Liver (tissue), 9 donors: ENCODE data around the gene ALCAM. TPM values are rescaled to one million over a fixed set of nuclear protein-coding genes. Genes with fewer than 3 reads are reported as not detected.

Experiments used
- DNase-seq: peaks from one replicate; pipeline ENCODE4 v3.0.0-alpha.2; 2017; ENCODE audit warnings: low spot score
- H3K27ac ChIP-seq, 2 donors: one replicate each; pipeline ENCODE4 v1.7.0; 2013; ENCODE audit warnings: inconsistent platforms in 2 of 2, low read length in 2 of 2, control low read depth in 1 of 2, low read depth in 1 of 2, mild to moderate bottlenecking in 1 of 2
- H3K27me3 ChIP-seq, 4 donors: one replicate each; pipeline versions ENCODE4 v1.6.1 to v1.7.0; 2013; ENCODE audit warnings: low read length in 3 of 4, inconsistent platforms in 1 of 4, mild to moderate bottlenecking in 1 of 4, moderate library complexity in 1 of 4; ENCODE audit not compliant: control insufficient read depth in 4 of 4, insufficient read depth in 4 of 4
- H3K36me3 ChIP-seq, 4 donors: one replicate each; pipeline versions ENCODE4 v1.6.1 to v1.7.0; 2013; ENCODE audit warnings: low read length in 3 of 4, mild to moderate bottlenecking in 3 of 4, low read depth in 1 of 4, moderate library complexity in 1 of 4; ENCODE audit not compliant: control insufficient read depth in 4 of 4, insufficient read depth in 3 of 4
- H3K4me1 ChIP-seq, 4 donors: one replicate each; pipeline versions ENCODE4 v1.6.1 to v1.7.0; 2013; ENCODE audit warnings: low read length in 3 of 4, mild to moderate bottlenecking in 3 of 4, moderate library complexity in 1 of 4; ENCODE audit not compliant: control insufficient read depth in 4 of 4, insufficient read depth in 4 of 4
- H3K4me3 ChIP-seq, 3 donors: one replicate each; pipeline versions ENCODE4 v1.6.1 to v1.7.0; 2013; ENCODE audit warnings: low read length in 3 of 3, control low read depth in 1 of 3, low read depth in 1 of 3, mild to moderate bottlenecking in 1 of 3
- H3K9ac ChIP-seq, 2 donors: one replicate each; pipeline ENCODE4 v1.7.0; 2013; ENCODE audit warnings: low read length in 2 of 2, mild to moderate bottlenecking in 2 of 2, moderate library complexity in 2 of 2, control low read depth in 1 of 2, low read depth in 1 of 2
- H3K9me3 ChIP-seq, 4 donors: one replicate each; pipeline versions ENCODE4 v1.6.1 to v1.7.0; 2013; ENCODE audit warnings: low read length in 3 of 4; ENCODE audit not compliant: control insufficient read depth in 4 of 4
- ATF3 ChIP-seq: IDR thresholded peaks from 2 replicates; pipeline ENCODE4 v1.6.1; 2016; ENCODE audit warnings: antibody characterized with exemption
- CTCF ChIP-seq: fragments of 150-350 bp; IDR thresholded peaks from 2 replicates; pipeline ENCODE4 v1.5.1; 2017; ENCODE audit warnings: improper control_type of control experiment, low read depth, low read length; ENCODE audit not compliant: missing input control
- EGR1 ChIP-seq, 2 donors: IDR thresholded peaks; 2 replicates each; pipeline ENCODE4 v1.6.1; 2016 to 2018; ENCODE audit warnings: antibody characterized with exemption in 2 of 2, low read depth in 2 of 2
- FOXA2 ChIP-seq: IDR thresholded peaks from 2 replicates; pipeline ENCODE4 v1.6.1; 2016; ENCODE audit warnings: antibody characterized with exemption
- GABPA ChIP-seq, 2 donors: IDR thresholded peaks in 1 of 2; conservative IDR thresholded peaks in 1 of 2; 2 replicates each; pipeline ENCODE4 v1.6.1; 2016; ENCODE audit warnings: antibody characterized with exemption in 2 of 2, mild to moderate bottlenecking in 1 of 2, moderate library complexity in 1 of 2
- HNF4A ChIP-seq, 2 donors: conservative IDR thresholded peaks; 2 replicates each; pipeline ENCODE4 v1.6.1; 2016; ENCODE audit warnings: antibody characterized with exemption in 2 of 2, mild to moderate bottlenecking in 2 of 2
- HNF4G ChIP-seq: IDR thresholded peaks from 2 replicates; pipeline ENCODE4 v1.6.1; 2016; ENCODE audit warnings: antibody characterized with exemption
- JUND ChIP-seq, 2 donors: IDR thresholded peaks; 2 replicates each; pipeline ENCODE4 v1.6.1; 2016; ENCODE audit warnings: antibody characterized with exemption in 2 of 2
- MAX ChIP-seq: IDR thresholded peaks from 2 replicates; pipeline ENCODE4 v1.6.1; 2016; ENCODE audit warnings: antibody characterized with exemption
- RAD21 ChIP-seq, 2 donors: IDR thresholded peaks; 2 replicates each; pipeline ENCODE4 v1.6.1; 2016; ENCODE audit warnings: antibody characterized with exemption in 2 of 2, mild to moderate bottlenecking in 2 of 2
- REST ChIP-seq: IDR thresholded peaks from 2 replicates; pipeline ENCODE4 v1.6.1; 2016; ENCODE audit warnings: antibody characterized with exemption, mild to moderate bottlenecking
- RXRA ChIP-seq, 2 donors: IDR thresholded peaks; 2 replicates each; pipeline ENCODE4 v1.6.1; 2017 to 2018; ENCODE audit warnings: antibody characterized with exemption in 2 of 2, mild to moderate bottlenecking in 1 of 2
- SP1 ChIP-seq: IDR thresholded peaks from 2 replicates; pipeline ENCODE4 v1.6.1; 2018; ENCODE audit warnings: antibody characterized with exemption, mild to moderate bottlenecking
- TAF1 ChIP-seq: conservative IDR thresholded peaks from 2 replicates; pipeline ENCODE4 v1.6.1; 2016; ENCODE audit warnings: antibody characterized with exemption, mild to moderate bottlenecking
- YY1 ChIP-seq: IDR thresholded peaks from 2 replicates; pipeline ENCODE4 v1.6.1; 2016; ENCODE audit warnings: antibody characterized with exemption, mild to moderate bottlenecking
- WGBS: extraction: QIAGEN DNeasy Blood & Tissue Kit; methylation state at CpG from one replicate; pipeline ENCODE4 v1.1.7; 2013; 5-methylcytosine and 5-hydroxymethylcytosine counted together
- polyA plus RNA-seq, 2 donors: library from polyadenylated mRNA; stranded (reverse) in 1 of 2; unstranded in 1 of 2; fragments of 200-250 nt in 1 of 2; fragments of >200 nt in 1 of 2; fragmentation: Nextera tagmentation in 1 of 2; extraction: Ambion mirVana in 1 of 2; gene quantifications; one replicate each; pipeline versions ENCODE4 v1.2.1 to v1.2.3, GENCODE V29; 2013 to 2015
- total RNA-seq, 2 donors: library from RNA; depleted of rRNA; stranded (reverse); fragments of >200 nt; gene quantifications; one replicate each; pipeline ENCODE4 v1.2.3, GENCODE V29; 2014
- donor health status: healthy.
- donor health status: healthy.
- donor health status: healthy.
- donor health status: healthy.
- donor health status: healthy.

The ALCAM gene
- total and polyA plus RNA-seq, 4 donors: 14.2 to 62.0 (median 32.3) TPM

- H3K27ac ChIP-seq: no peak overlapping the region
- H3K36me3 ChIP-seq: no peaks in the 10 kb centered on the region
- DNase-seq: no peak
- H3K4me1 ChIP-seq: peaks cover 2 to 13% (median 9%) of the 10 kb centered on the region in 4 donors
- no peaks in the 10 kb centered on the region for H3K27me3 ChIP-seq
- H3K4me3 ChIP-seq: no peak overlapping the region
- TF ChIP-seq FOXA2: no peak
- WGBS: 81% methylated on average over 3 of the region's 3 CpGs
- H3K9ac ChIP-seq: no peak overlapping the region
- H3K9me3 ChIP-seq: no peaks in the 10 kb centered on the region
Observed at GRCh38 chr3:105449414-105449813, 82.7 kb downstream of the ALCAM start.

GRCh38 chr3:105456017-105456416 is 89.3 kb downstream of the ALCAM start:
- H3K4me3 ChIP-seq: no peak overlapping the region
- DNase-seq: no peak
- H3K9ac ChIP-seq: no peak overlapping the region
- H3K9me3 ChIP-seq: no peaks in the 10 kb centered on the region
- no peak for TF ChIP-seq RXRA (IDR thresholded peaks at IDR 0.05)
- no peaks in the 10 kb centered on the region for H3K36me3 ChIP-seq
- no peaks in the 10 kb centered on the region for H3K27me3 ChIP-seq
- peaks cover 0 to under 1% (median 0%) of the 10 kb centered on the region in 4 donors for H3K4me1 ChIP-seq
- 89% methylated on average over 6 of the region's 6 CpGs for WGBS
- H3K27ac ChIP-seq: no peak overlapping the region

GRCh38 chr3:105458518-105459215 is 92.0 kb downstream of the ALCAM start:
- Histone ChIP-seq H3K9ac (no peak overlapping the region), H3K27me3 (no peaks in the 10 kb centered on the region), H3K27ac (no peak overlapping the region), H3K4me3 (no peak overlapping the region), H3K9me3 (no peaks in the 10 kb centered on the region), H3K36me3 (no peaks in the 10 kb centered on the region), H3K4me1 (peaks cover 0 to 1% (median 0%) of the 10 kb centered on the region in 4 donors)
- no peak for TF ChIP-seq YY1
- TF ChIP-seq MAX: no peak
- TF ChIP-seq RXRA (IDR thresholded peaks at IDR 0.05): no peak
- TF ChIP-seq ATF3: no peak
- TF ChIP-seq HNF4A (conservative IDR thresholded peaks at IDR 0.05): no peak
- no peak for TF ChIP-seq FOXA2
- no peak for TF ChIP-seq EGR1 (IDR thresholded peaks at IDR 0.05; ENCODE audit: low read depth in 2 of 2)
- no peak for TF ChIP-seq SP1
- TF ChIP-seq HNF4G: no peak
- no peak for TF ChIP-seq REST
- TF ChIP-seq CTCF: no peak
- TF ChIP-seq JUND (IDR thresholded peaks at IDR 0.05): no peak
- TF ChIP-seq RAD21 (IDR thresholded peaks at IDR 0.05): no peak
- no peak for TF ChIP-seq TAF1
- no peak for TF ChIP-seq GABPA (IDR thresholded peaks at IDR 0.05 in 1 of 2, conservative IDR thresholded peaks at IDR 0.05 in 1 of 2)
- DNase-seq: no peak
- 96% methylated on average over 3 of the region's 3 CpGs for WGBS
